A673 (cell line): ENCODE results near the gene DEAF1. TPM values are rescaled to one million over a fixed set of nuclear protein-coding genes. Genes with fewer than 3 reads are reported as not detected.

Experiments used
- BruUV-seq: library from RNA; stranded (reverse); fragments of 400-500 nt; replicated peaks from 2 replicates; lab custom pipeline; 2021; lab: Mats Ljungman, UMichigan
- CTCF ChIA-PET: fragments of 300-600 bp; sonication (Branson Sonifier 250); formaldehyde crosslinking; loops from one replicate; lab custom pipeline; 2022; ENCODE audit warnings: antibody characterized with exemption; lab: Charles Lee
- POLR2A ChIA-PET: fragments of 300-600 bp; sonication (Branson Sonifier 250); formaldehyde crosslinking; loops from one replicate; lab custom pipeline; 2022; ENCODE audit warnings: antibody characterized with exemption; ENCODE audit not compliant: low non-redundant PET; lab: Charles Lee
- DNase-seq: peaks from one replicate; pipeline ENCODE4 v3.0.0-alpha.2; 2015; ENCODE audit warnings: low spot score
- H3K27ac ChIP-seq: fragments of 200-600 bp; sonication (generic); 2 replicates; pipeline ENCODE4 v1.5.1; 2016; ENCODE audit warnings: mixed run types, low read depth, mild to moderate bottlenecking, mixed read lengths, antibody characterized with exemption, low read length; ENCODE audit not compliant: poor library complexity, severe bottlenecking
- H3K27me3 ChIP-seq: fragments of 200-600 bp; sonication (generic); replicated peaks from 2 replicates; pipeline ENCODE4 v1.6.1; 2017; ENCODE audit warnings: mixed run types, low read depth, mild to moderate bottlenecking, mixed read lengths, antibody characterized with exemption, low read length; ENCODE audit not compliant: insufficient read depth, poor library complexity
- H3K36me3 ChIP-seq: fragments of 200-600 bp; sonication (generic); 2 replicates; pipeline ENCODE4 v1.6.1; 2016; ENCODE audit warnings: mixed run types, mild to moderate bottlenecking, mixed read lengths, antibody characterized with exemption, low read length; ENCODE audit not compliant: insufficient read depth, poor library complexity, severe bottlenecking
- H3K4me1 ChIP-seq: fragments of 200-600 bp; sonication (generic); 2 replicates; pipeline ENCODE4 v1.6.1; 2017; ENCODE audit warnings: mixed run types, mild to moderate bottlenecking, mixed read lengths, antibody characterized with exemption, low read length; ENCODE audit not compliant: insufficient read depth, poor library complexity, severe bottlenecking
- H3K4me3 ChIP-seq: fragments of 200-600 bp; sonication (generic); 2 replicates; pipeline ENCODE4 v1.5.1; 2016; ENCODE audit warnings: low read depth, mixed run types, mild to moderate bottlenecking, mixed read lengths, low read length; ENCODE audit not compliant: poor library complexity, severe bottlenecking
- H3K9me3 ChIP-seq: fragments of 200-600 bp; sonication (generic); 2 replicates; pipeline ENCODE4 v1.6.1; 2016; ENCODE audit warnings: mixed run types, low read depth, mild to moderate bottlenecking, mixed read lengths, antibody characterized with exemption, low read length; ENCODE audit not compliant: poor library complexity, severe bottlenecking
- CTCF ChIP-seq: fragments of 300-800, 200-600 bp; sonication (generic); conservative IDR thresholded peaks from 2 replicates; pipeline ENCODE4 v1.5.1; 2017; ENCODE audit warnings: low read depth, mild to moderate bottlenecking, antibody characterized with exemption, low read length, moderate library complexity, mixed read lengths
- EZH2 ChIP-seq: fragments of 200-600 bp; sonication (generic); IDR thresholded peaks from 2 replicates; pipeline ENCODE4 v1.6.1; 2017; ENCODE audit warnings: borderline replicate concordance, low read depth, mild to moderate bottlenecking, mixed read lengths, antibody characterized with exemption, low read length; ENCODE audit not compliant: poor library complexity, severe bottlenecking
- intact Hi-C: fragments of 100-400 bp; cut with micrococcal nuclease; formaldehyde crosslinking; loops from one replicate; pipeline ENCODE4 v1.10.0; 2022; ENCODE audit not compliant: unreplicated experiment
- total RNA-seq: library from RNA; stranded (reverse); gene quantifications from 2 replicates; pipeline ENCODE4 v1.2.3, GENCODE V29; 2021

The DEAF1 gene
- total RNA-seq, 1 experiment from 2014 or later = 56.7 TPM

- intact Hi-C loops = no loop called here
- Histone ChIP-seq H3K36me3 (no peaks in the 10 kb centered on the region), H3K9me3 (no peaks in the 10 kb centered on the region), H3K27me3 (no peaks in the 10 kb centered on the region), H3K4me3 (no peak overlapping the region), H3K4me1 (peaks cover 33% of the 10 kb centered on the region), H3K27ac (no peak overlapping the region)
- POLR2A ChIA-PET = no interaction called here
- BruUV-seq = no TSS peak
- TF ChIP-seq CTCF (no peak), EZH2 (no peak)
- CTCF ChIA-PET = no interaction called here
- no peak for DNase-seq
These were observed 59.0 kb downstream of the DEAF1 start for GRCh38 chr11:635945-636510.

DNA sequence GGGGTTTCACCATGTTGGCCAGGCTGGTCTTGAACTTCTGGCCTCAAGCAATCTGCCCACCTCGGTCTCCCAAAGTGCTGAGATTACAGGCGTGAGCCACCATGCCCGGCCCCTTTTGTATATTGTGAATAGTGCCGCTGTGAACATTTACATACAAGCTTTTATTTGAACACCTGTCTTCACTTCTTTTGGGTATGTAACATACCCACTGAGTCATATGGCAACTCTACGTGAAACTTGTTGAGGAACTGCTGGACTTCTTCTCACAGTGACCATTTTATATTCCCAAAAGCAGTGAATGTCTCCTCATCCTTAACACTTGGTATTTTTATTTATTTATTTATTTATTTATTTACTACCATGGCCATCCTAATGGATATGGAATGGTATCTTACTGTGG, 64.2 kb downstream of the DEAF1 start:
- ChIA-PET CTCF (no interaction called here), POLR2A (no interaction called here)
- no peak for DNase-seq
- Histone ChIP-seq H3K27me3 (no peaks in the 10 kb centered on the region), H3K36me3 (no peaks in the 10 kb centered on the region), H3K9me3 (no peaks in the 10 kb centered on the region), H3K27ac (no peak overlapping the region), H3K4me3 (no peak overlapping the region), H3K4me1 (peaks cover 11% of the 10 kb centered on the region)
- no peak for TF ChIP-seq CTCF
- TF ChIP-seq EZH2 = no peak
- intact Hi-C loops = no loop called here
- no TSS peak for BruUV-seq

GRCh38 chr11:629237-629583, 65.8 kb downstream of the DEAF1 start:
- no TSS peak for BruUV-seq

More at GRCh38 chr11:629237-629583, 65.8 kb downstream of the DEAF1 start:
- POLR2A ChIA-PET = no interaction called here
- no peak for DNase-seq
- no peaks in the 10 kb centered on the region for H3K36me3 ChIP-seq
- no peaks in the 10 kb centered on the region for H3K9me3 ChIP-seq
- H3K4me3 ChIP-seq = no peak overlapping the region
- peaks cover 11% of the 10 kb centered on the region for H3K4me1 ChIP-seq
- CTCF ChIA-PET = no interaction called here
- H3K27ac ChIP-seq = no peak overlapping the region
- H3K27me3 ChIP-seq = no peaks in the 10 kb centered on the region
- TF ChIP-seq CTCF = no peak
- TF ChIP-seq EZH2 = no peak
- intact Hi-C loops = no loop called here
